ENCODE measurements around the gene PTCH2. TPM values are rescaled to one million over a fixed set of nuclear protein-coding genes. Genes with fewer than 3 reads are reported as not detected.

The PTCH2 gene
- total and polyA plus RNA-seq, 2 donors (not counting 1 experiment from before 2014, with no cell fraction given), result 1.3 to 1.7 TPM

- Histone ChIP-seq H3K9me3 (ENCODE audit: control extremely low read depth in 1 of 3, control insufficient read depth in 2 of 3, insufficient read depth in 1 of 3, low read length in 2 of 3) (no peaks in the 10 kb centered on the region), H3K36me3 (replicated peaks in 1 of 2; ENCODE audit: control extremely low read depth in 1 of 2, control insufficient read depth in 1 of 2, extremely low read depth in 1 of 2, insufficient read depth in 2 of 2, low read length in 1 of 2) (peaks cover 0 to 54% of the 10 kb centered on the region in 2 experiments), H2AFZ (ENCODE audit: insufficient read depth, low read depth, low read length, poor library complexity, severe bottlenecking) (no peak overlapping the region), H3K9ac (ENCODE audit: low read length) (peak overlapping the region; percentile 94), H3K4me1 (ENCODE audit: control insufficient read depth in 2 of 2, insufficient read depth in 2 of 2, low read length in 2 of 2) (peaks cover 14 to 28% of the 10 kb centered on the region in 2 donors), H3K4me2 (replicated peaks; ENCODE audit: low read depth, low read length, poor library complexity, severe bottlenecking) (peak overlapping the region; percentile 75), H3K79me2 (ENCODE audit: control insufficient read depth, insufficient read depth, low read length) (peaks cover 5% of the 10 kb centered on the region), H3K27me3 (replicated peaks in 1 of 4; ENCODE audit: control extremely low read depth in 1 of 4, control insufficient read depth in 3 of 4, insufficient read depth in 4 of 4, low read length in 3 of 4) (no peaks in the 10 kb centered on the region), H4K20me1 (ENCODE audit: control insufficient read depth, insufficient read depth, low read length, poor library complexity, severe bottlenecking) (peaks cover 39% of the 10 kb centered on the region), H3K4me3 (ENCODE audit: control extremely low read depth in 1 of 5, extremely low read depth in 1 of 5, insufficient read depth in 1 of 5, low read depth in 2 of 5, low read length in 4 of 5) (peak overlapping the region in 4 of 5 experiments; percentile 85 to 99 (median 88)), H3K27ac (ENCODE audit: low read length in 2 of 2) (peak overlapping the region; percentile 89 to 93)
- CTCF ChIA-PET, result interaction anchor here (1.1 to 2.9 kb wide), 4 partner anchors 23 to 55 kb away, joined by 3 to 39 read pairs (median 6); partner anchors contain the start of genes PLK3 and RNU5D-1
- no peaks in the 10 kb centered on the region for H3K27me3 Mint-ChIP-seq
- intact Hi-C loops (cut with micrococcal nuclease), result loop anchor here (5.0 kb wide), 1 partner anchor 236 kb away; the partner anchor contains the start of genes HECTD3 and UROD
- H3K4me3 Mint-ChIP-seq, result peak overlapping the region; percentile 95
- ATAC-seq (ENCODE audit: low read depth), result no peak
- TF ChIP-seq, protein P1, sequence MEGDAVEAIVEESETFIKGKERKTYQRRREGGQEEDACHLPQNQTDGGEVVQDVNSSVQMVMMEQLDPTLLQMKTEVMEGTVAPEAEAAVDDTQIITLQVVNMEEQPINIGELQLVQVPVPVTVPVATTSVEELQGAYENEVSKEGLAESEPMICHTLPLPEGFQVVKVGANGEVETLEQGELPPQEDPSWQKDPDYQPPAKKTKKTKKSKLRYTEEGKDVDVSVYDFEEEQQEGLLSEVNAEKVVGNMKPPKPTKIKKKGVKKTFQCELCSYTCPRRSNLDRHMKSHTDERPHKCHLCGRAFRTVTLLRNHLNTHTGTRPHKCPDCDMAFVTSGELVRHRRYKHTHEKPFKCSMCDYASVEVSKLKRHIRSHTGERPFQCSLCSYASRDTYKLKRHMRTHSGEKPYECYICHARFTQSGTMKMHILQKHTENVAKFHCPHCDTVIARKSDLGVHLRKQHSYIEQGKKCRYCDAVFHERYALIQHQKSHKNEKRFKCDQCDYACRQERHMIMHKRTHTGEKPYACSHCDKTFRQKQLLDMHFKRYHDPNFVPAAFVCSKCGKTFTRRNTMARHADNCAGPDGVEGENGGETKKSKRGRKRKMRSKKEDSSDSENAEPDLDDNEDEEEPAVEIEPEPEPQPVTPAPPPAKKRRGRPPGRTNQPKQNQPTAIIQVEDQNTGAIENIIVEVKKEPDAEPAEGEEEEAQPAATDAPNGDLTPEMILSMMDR (IDR thresholded peaks at IDR 0.05), result no peak
- TF ChIP-seq EZH2 (IDR thresholded peaks at IDR 0.05; ENCODE audit: borderline replicate concordance, insufficient read depth, low read depth, low read length, poor library complexity, severe bottlenecking), result no peak
- 47% methylated on average over 11 of the region's 12 CpGs for WGBS (ENCODE audit: insufficient coverage)
- H3K27ac Mint-ChIP-seq, result peak overlapping the region; percentile 94
- H3K9me3 Mint-ChIP-seq (ENCODE audit: insufficient read depth), result no peaks in the 10 kb centered on the region
- POLR2A ChIA-PET, result interaction anchor here (1.0 to 2.5 kb wide), 9 partner anchors 8 to 234 kb away, joined by 3 to 25 read pairs (median 13); partner anchors contain the start of genes HECTD3, PLK3 and RNU5D-1
- H3K4me1 Mint-ChIP-seq, result peaks cover 38% of the 10 kb centered on the region
- DNase-seq, result no peak
These were observed 66.4 kb downstream of the PTCH2 start for GRCh38 chr1:44776730-44777068.
